ENCODE measurements around the gene FBL.
A peak's percentile ranks its signal among the peaks of the same experiment; 100 is the strongest.

Gene FBL

GRCh38 chr19:39841041-39841440 lies 5.1 kb downstream of the FBL start:
- DNase-seq = no peak

- DNase-seq = no peak
Measured at GRCh38 chr19:39840492-39840891, 5.7 kb downstream of the FBL start.

GRCh38 chr19:39839678-39840327 lies 6.4 kb downstream of the FBL start:
- DNase-seq = no peak

- DNase-seq = no peak
Measured at GRCh38 chr19:39838569-39838968, 7.6 kb downstream of the FBL start.

- no peak for DNase-seq
Measured at GRCh38 chr19:39837978-39838377, 8.2 kb downstream of the FBL start.

GRCh38 chr19:39834287-39834841 lies 11.8 kb downstream of the FBL start:
- no peak for DNase-seq

- DNase-seq = peak; percentile 97
Measured at GRCh38 chr19:39833464-39834286, 12.5 kb downstream of the FBL start, which contains the start of gene DYRK1B. DYRK1B (minus strand) TSS chr19:39834162; CDS start chr19:39831867, 2,295 bp downstream.

- DNase-seq = no peak
Measured at GRCh38 chr19:39833160-39833463, 13.1 kb downstream of the FBL start.

GRCh38 chr19:39832341-39833083 lies 13.7 kb downstream of the FBL start:
- DNase-seq = no peak

GRCh38 chr19:39831679-39832078 lies 14.5 kb downstream of the FBL start:
- no peak for DNase-seq

GRCh38 chr19:39830847-39831246 lies 15.3 kb downstream of the FBL start:
- DNase-seq = no peak

GRCh38 chr19:39830406-39830805 lies 15.8 kb downstream of the FBL start:
- DNase-seq = no peak

- DNase-seq = no peak
Measured at GRCh38 chr19:39829702-39830275, 16.4 kb downstream of the FBL start.

GRCh38 chr19:39828654-39829032 lies 17.5 kb downstream of the FBL start:
- no peak for DNase-seq

GRCh38 chr19:39828015-39828653 lies 18.0 kb downstream of the FBL start:
- DNase-seq = no peak

GRCh38 chr19:39827216-39827615 lies 19.0 kb downstream of the FBL start:
- no peak for DNase-seq

- DNase-seq = no peak
Measured at GRCh38 chr19:39826311-39826945, 19.8 kb downstream of the FBL start.

- no peak for DNase-seq
Measured at GRCh38 chr19:39825531-39826076, 20.6 kb downstream of the FBL start.

GRCh38 chr19:39825093-39825463 lies 21.1 kb downstream of the FBL start:
- DNase-seq = no peak

- DNase-seq = peak; percentile 99
Measured at GRCh38 chr19:39824143-39825092, 21.8 kb downstream of the FBL start.

GRCh38 chr19:39823686-39824085 lies 22.5 kb downstream of the FBL start:
- peak; percentile 11 for DNase-seq
